Lung (tissue), 12 donors: ENCODE results near the gene IGF2. TPM values are rescaled to one million over a fixed set of nuclear protein-coding genes. Genes with fewer than 3 reads are reported as not detected.
A peak's percentile ranks its signal among the peaks of the same experiment; 100 is the strongest.

ENCODE experiments used
- ATAC-seq: fragments of 200-7000 bp; cut with Tn5 transposase; one replicate; pipeline ENCODE4 v1.9.1; 2020; ENCODE audit warnings: moderate number of reproducible peaks; ENCODE audit not compliant: insufficient read depth, low FRiP score
- DNase-seq, 3 donors: peaks; one replicate each; pipeline ENCODE4 v3.0.0-alpha.2; 2013 to 2017
- H3K27ac ChIP-seq, 2 donors: one replicate each; pipeline ENCODE4 v1.5.1; 2013; ENCODE audit warnings: mild to moderate bottlenecking in 2 of 2, moderate library complexity in 2 of 2, control low read depth in 1 of 2, inconsistent platforms in 1 of 2, low read depth in 1 of 2, low read length in 1 of 2
- H3K27me3 ChIP-seq, 3 donors: one replicate each; pipeline ENCODE4 v1.5.1; 2013; ENCODE audit warnings: low read length in 2 of 3; ENCODE audit not compliant: control insufficient read depth in 3 of 3, insufficient read depth in 3 of 3
- H3K36me3 ChIP-seq, 4 donors: one replicate each; pipeline ENCODE4 v1.5.1; 2013; ENCODE audit warnings: low read length in 4 of 4, mild to moderate bottlenecking in 1 of 4, moderate library complexity in 1 of 4; ENCODE audit not compliant: control insufficient read depth in 4 of 4, insufficient read depth in 4 of 4
- H3K4me1 ChIP-seq, 5 donors: one replicate each; pipeline ENCODE4 v1.5.1; 2013; ENCODE audit warnings: low read length in 5 of 5, mild to moderate bottlenecking in 2 of 5, moderate library complexity in 1 of 5; ENCODE audit not compliant: control insufficient read depth in 5 of 5, insufficient read depth in 5 of 5
- H3K4me3 ChIP-seq: one replicate; pipeline ENCODE4 v1.5.1; 2013; ENCODE audit warnings: mild to moderate bottlenecking, control low read depth, moderate library complexity
- H3K9ac ChIP-seq, 2 donors: one replicate each; pipeline ENCODE4 v1.5.1; 2013; ENCODE audit warnings: low read length in 2 of 2, control low read depth in 1 of 2; ENCODE audit not compliant: insufficient read depth in 1 of 2
- H3K9me3 ChIP-seq, 4 donors: one replicate each; pipeline ENCODE4 v1.5.1; 2013; ENCODE audit warnings: low read length in 3 of 4, mild to moderate bottlenecking in 1 of 4, moderate library complexity in 1 of 4; ENCODE audit not compliant: control insufficient read depth in 4 of 4, insufficient read depth in 3 of 4
- WGBS, 2 donors: extraction: QIAGEN DNeasy Blood & Tissue Kit; methylation state at CpG; one replicate each; pipeline ENCODE4 v1.1.7; 2013; 5-methylcytosine and 5-hydroxymethylcytosine counted together
- polyA plus RNA-seq, 2 donors: library from polyadenylated mRNA; stranded (reverse); fragments of 200-250 nt; gene quantifications; one replicate each; pipeline ENCODE4 v1.2.1, GENCODE V29; 2013
- total RNA-seq, 2 donors: library from RNA; depleted of rRNA in 1 of 2; stranded (reverse); fragments of >200 nt in 1 of 2; gene quantifications; one replicate each; pipeline ENCODE4 v1.2.1, GENCODE V29; 2014 to 2021
- TF ChIP-seq, protein P1 (sequence below): IDR thresholded peaks from 2 replicates; pipeline ENCODE4 v1.5.1; 2012; ENCODE audit warnings: mild to moderate bottlenecking; ENCODE audit errors: control extremely low read depth, extremely low read depth
- donor health status: control.
- donor health status: control.
- donor health status: Bipolar disorder and iron deficiency.
- donor health status: healthy.
- donor health status: DM: yes; HTN: yes; CAD: no.

IGF2 gene
- total and polyA plus RNA-seq, 4 donors: 2.9 to 87.7 (median 15.6) TPM

DNA sequence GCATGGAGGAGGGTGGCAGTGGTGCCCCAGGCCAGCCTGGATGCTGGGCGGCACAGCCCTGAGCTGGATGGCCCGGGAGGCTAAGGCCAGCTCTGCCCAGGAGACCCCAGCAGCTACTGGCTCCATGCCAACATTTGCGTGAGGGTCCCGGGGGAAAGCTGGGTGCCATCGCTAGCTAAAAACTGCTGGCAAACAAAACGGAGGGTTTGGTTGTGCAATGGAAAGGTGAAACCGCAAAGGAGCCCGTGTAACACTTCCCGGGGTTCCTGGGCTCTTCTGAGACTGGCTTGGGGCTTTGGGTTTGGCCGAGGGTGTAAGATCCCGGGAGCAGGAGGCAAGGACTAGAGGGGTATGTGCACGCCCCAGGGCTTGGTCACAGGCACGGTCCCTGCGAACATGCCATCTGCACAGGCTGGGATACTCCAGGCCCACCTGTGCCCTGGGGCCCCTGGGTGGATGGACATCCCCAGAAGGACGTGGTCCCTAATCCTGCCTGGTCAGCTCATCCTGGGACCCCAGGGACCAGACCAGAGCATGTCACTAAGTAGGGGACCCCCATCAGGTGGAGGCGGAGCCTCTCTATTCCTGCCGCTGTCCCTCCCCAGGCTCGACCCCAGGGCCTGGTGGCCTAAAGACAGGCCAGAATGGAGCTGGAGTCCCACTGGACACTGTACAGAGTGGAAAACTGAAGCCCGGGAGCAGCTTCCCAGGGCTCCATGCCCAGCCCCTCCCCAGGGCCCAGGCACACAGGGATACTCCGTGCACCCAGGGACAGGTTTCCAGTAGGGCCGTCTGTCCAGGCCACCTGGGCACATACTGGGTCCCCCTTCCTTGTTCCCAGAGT lies 44.6 kb downstream of the IGF2 start:
- Histone ChIP-seq H3K27me3 (no peaks in the 10 kb centered on the region), H3K36me3 (no peaks in the 10 kb centered on the region), H3K9ac (no peak overlapping the region), H3K27ac (no peak overlapping the region), H3K4me1 (peaks cover 0 to 29% (median 11%) of the 10 kb centered on the region in 5 donors), H3K9me3 (peaks cover 0 to 2% (median 0%) of the 10 kb centered on the region in 4 donors), H3K4me3 (no peak overlapping the region)
- 89 to 94% methylated on average over 21 of the region's 21 CpGs for WGBS, 2 donors
- DNase-seq (no peak), ATAC-seq (no peak)
- TF ChIP-seq, protein P1, sequence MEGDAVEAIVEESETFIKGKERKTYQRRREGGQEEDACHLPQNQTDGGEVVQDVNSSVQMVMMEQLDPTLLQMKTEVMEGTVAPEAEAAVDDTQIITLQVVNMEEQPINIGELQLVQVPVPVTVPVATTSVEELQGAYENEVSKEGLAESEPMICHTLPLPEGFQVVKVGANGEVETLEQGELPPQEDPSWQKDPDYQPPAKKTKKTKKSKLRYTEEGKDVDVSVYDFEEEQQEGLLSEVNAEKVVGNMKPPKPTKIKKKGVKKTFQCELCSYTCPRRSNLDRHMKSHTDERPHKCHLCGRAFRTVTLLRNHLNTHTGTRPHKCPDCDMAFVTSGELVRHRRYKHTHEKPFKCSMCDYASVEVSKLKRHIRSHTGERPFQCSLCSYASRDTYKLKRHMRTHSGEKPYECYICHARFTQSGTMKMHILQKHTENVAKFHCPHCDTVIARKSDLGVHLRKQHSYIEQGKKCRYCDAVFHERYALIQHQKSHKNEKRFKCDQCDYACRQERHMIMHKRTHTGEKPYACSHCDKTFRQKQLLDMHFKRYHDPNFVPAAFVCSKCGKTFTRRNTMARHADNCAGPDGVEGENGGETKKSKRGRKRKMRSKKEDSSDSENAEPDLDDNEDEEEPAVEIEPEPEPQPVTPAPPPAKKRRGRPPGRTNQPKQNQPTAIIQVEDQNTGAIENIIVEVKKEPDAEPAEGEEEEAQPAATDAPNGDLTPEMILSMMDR: no peak

DNA sequence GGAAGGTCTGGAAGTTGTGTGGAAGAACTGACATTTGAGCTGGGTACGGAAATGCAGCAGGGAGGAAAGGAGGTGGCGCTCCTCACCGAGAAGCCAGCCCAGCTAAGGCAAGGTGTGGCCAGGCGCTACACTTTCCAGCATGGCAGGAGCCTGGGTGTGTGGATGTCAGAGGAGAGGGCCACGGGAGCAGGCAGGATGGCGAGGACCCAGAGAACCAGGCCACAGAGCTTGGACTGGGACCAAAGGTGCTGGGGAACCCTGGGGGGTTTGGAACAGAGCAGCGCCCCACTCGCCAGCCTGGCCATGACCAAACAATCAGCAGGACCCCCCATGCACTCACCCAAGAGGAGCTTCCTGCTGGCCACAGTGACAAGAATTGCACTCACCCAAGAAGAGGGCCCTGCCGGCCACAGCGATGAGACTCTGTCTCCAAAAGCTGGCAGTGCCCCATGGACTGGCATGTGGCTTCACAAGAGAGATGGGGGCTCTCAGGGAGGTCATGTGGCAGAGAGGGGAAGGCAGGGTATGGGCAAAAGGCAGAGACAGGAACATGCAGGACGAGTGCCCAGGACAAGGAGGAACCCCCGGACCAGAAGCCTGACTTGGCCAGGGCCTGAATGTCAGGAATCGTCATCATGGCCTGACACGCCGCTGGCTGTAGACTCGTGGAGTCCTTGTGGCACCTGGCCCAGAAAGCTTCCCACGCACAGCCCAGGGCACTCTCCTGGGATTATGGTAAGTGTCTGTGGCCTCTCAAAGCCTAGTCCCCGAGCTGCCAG lies 45.4 kb downstream of the IGF2 start:
- 84 to 88% methylated on average over 18 of the region's 18 CpGs for WGBS, 2 donors
- peaks cover 0 to 2% (median 0%) of the 10 kb centered on the region in 4 donors for H3K9me3 ChIP-seq
- no peaks in the 10 kb centered on the region for H3K36me3 ChIP-seq
- H3K4me1 ChIP-seq: peaks cover 0 to 22% (median 3%) of the 10 kb centered on the region in 5 donors
- no peak for DNase-seq
- H3K4me3 ChIP-seq: no peak overlapping the region
- no peaks in the 10 kb centered on the region for H3K27me3 ChIP-seq
- ATAC-seq: no peak
- TF ChIP-seq, protein P1: no peak
- no peak overlapping the region for H3K27ac ChIP-seq
- H3K9ac ChIP-seq: no peak overlapping the region

DNA sequence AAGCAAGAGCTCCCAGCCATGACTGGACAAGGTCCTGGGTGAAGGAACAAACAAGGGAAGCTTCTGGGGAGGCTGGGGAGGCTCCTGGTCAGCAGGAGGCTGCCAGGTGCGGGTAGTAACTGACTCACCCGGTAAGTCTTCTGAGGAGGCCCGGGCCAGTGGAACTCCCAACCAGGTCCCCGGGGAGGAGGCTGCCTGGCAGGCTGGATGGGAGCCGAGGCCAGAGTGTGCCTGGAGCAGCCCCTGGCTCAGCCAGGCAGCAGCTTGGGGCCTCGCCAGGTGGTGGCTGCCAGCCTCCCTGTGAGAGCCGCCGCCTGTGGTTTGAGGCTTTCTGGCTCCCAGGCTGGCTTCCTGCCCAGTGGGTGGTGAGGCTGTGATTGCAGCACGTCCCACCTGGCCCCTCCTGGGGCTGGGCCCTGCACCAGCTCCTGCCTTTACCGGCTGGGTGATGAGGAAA lies 46.2 kb downstream of the IGF2 start:
- peaks cover 0 to 18% (median 3%) of the 10 kb centered on the region in 5 donors for H3K4me1 ChIP-seq
- WGBS, 2 donors: 34% methylated on average over 9 to 10 of the region's 10 CpGs
- H3K9me3 ChIP-seq: peaks cover 0 to 2% (median 0%) of the 10 kb centered on the region in 4 donors
- no peaks in the 10 kb centered on the region for H3K27me3 ChIP-seq
- H3K9ac ChIP-seq: no peak overlapping the region
- TF ChIP-seq, protein P1: no peak
- DNase-seq (peak in 1 of 3 donors; percentile 32), ATAC-seq (no peak)
- no peak overlapping the region for H3K4me3 ChIP-seq
- no peaks in the 10 kb centered on the region for H3K36me3 ChIP-seq
- no peak overlapping the region for H3K27ac ChIP-seq
